ENCODE measurements around the gene MDH2.

DNA sequence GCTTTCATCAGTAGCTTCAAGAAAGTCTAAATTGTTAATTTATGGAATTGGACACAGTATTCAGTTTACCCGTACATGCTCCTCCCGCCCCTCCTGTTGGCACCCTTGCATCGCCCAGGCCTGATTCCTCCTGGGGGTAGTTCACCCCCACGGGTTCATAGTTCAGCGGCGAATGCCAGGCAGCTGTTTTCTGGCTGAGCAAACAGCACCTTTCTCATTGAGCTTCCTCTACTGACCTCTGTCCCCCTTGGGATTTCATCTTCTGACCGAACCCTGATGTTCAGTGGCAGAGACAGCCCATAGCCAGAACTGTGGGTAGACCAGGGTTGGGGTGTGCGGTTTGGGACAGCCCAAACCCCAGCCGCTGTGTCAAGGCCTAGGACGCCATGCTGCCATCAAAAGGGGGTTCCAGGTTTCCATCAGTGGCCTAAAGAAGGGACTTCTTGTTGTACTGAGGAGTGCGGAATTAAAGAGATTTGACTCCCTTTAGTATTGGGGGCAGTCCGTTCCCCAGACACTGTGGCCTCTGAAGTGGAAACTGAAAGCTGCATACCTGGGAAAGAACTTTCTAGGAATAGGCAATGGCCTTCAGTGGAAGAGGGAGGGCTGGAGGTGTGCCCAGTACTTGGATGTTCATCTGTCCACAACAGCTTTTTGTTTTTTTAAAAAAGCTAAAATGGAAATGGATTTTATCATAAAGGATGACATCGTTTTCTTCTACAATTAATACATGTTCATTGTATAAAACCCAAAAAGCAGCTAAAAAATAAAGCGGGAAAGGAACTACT, 19.0 kb downstream of the MDH2 start:
- TF ChIP-seq POU6F1 (CRISPR knock-in tag; IDR thresholded peaks at IDR 0.05; ENCODE audit: borderline replicate concordance, low read depth): no peak
- no peak for TF ChIP-seq ZFP3 (CRISPR knock-in tag; IDR thresholded peaks at IDR 0.05)
- TF ChIP-seq CSDC2 (CRISPR knock-in tag; IDR thresholded peaks at IDR 0.05): no peak
- TF ChIP-seq, protein P1, sequence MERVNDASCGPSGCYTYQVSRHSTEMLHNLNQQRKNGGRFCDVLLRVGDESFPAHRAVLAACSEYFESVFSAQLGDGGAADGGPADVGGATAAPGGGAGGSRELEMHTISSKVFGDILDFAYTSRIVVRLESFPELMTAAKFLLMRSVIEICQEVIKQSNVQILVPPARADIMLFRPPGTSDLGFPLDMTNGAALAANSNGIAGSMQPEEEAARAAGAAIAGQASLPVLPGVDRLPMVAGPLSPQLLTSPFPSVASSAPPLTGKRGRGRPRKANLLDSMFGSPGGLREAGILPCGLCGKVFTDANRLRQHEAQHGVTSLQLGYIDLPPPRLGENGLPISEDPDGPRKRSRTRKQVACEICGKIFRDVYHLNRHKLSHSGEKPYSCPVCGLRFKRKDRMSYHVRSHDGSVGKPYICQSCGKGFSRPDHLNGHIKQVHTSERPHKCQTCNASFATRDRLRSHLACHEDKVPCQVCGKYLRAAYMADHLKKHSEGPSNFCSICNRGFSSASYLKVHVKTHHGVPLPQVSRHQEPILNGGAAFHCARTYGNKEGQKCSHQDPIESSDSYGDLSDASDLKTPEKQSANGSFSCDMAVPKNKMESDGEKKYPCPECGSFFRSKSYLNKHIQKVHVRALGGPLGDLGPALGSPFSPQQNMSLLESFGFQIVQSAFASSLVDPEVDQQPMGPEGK (CRISPR knock-in tag; IDR thresholded peaks at IDR 0.05; ENCODE audit: borderline replicate concordance): no peak
- no peak for TF ChIP-seq ZNF565 (CRISPR knock-in tag; conservative IDR thresholded peaks at IDR 0.05; ENCODE audit: low read depth)
- no peak for TF ChIP-seq RARB (CRISPR knock-in tag; IDR thresholded peaks at IDR 0.05)
- TF ChIP-seq ESRRG (CRISPR knock-in tag; IDR thresholded peaks at IDR 0.05): no peak
- TF ChIP-seq ZNF8 (CRISPR knock-in tag; IDR thresholded peaks at IDR 0.05): no peak
- no peak for TF ChIP-seq ZC3H10 (CRISPR knock-in tag; IDR thresholded peaks at IDR 0.05)
- TF ChIP-seq SNAI2 (CRISPR knock-in tag; IDR thresholded peaks at IDR 0.05): no peak

Measured in SK-N-SH treated with all-trans-retinoic acid at 6 μM for 48 hours (cell line).